Activated T-cell treated with anti-CD3 and anti-CD28 coated beads, Interleukin-2, amount 50 U/mL, for 24 hours (primary cell): ENCODE measurements around the gene ARRB1.
A peak's percentile ranks its signal among the peaks of the same experiment; 100 is the strongest.

Experiments
- DNase-seq: peaks from one replicate; pipeline ENCODE4 v3.0.0-alpha.2; 2020
- H3K27ac Mint-ChIP-seq: 2 replicates; pipeline ENCODE4 v1.8.0; 2020; ENCODE audit warnings: mild to moderate bottlenecking, mixed read lengths
- H3K27me3 Mint-ChIP-seq: 2 replicates; pipeline ENCODE4 v1.8.0; 2020; ENCODE audit warnings: mixed read lengths
- H3K36me3 Mint-ChIP-seq: 2 replicates; pipeline ENCODE4 v1.8.0; 2020; ENCODE audit warnings: low read depth, mixed read lengths
- H3K4me1 Mint-ChIP-seq: 2 replicates; pipeline ENCODE4 v1.8.0; 2020; ENCODE audit warnings: low read depth, mixed read lengths
- H3K4me3 Mint-ChIP-seq: 2 replicates; pipeline ENCODE4 v1.8.0; 2020; ENCODE audit warnings: mild to moderate bottlenecking, moderate library complexity, mixed read lengths
- H3K9me3 Mint-ChIP-seq: 2 replicates; pipeline ENCODE4 v1.8.0; 2020; ENCODE audit warnings: mixed read lengths

Gene ARRB1

DNA sequence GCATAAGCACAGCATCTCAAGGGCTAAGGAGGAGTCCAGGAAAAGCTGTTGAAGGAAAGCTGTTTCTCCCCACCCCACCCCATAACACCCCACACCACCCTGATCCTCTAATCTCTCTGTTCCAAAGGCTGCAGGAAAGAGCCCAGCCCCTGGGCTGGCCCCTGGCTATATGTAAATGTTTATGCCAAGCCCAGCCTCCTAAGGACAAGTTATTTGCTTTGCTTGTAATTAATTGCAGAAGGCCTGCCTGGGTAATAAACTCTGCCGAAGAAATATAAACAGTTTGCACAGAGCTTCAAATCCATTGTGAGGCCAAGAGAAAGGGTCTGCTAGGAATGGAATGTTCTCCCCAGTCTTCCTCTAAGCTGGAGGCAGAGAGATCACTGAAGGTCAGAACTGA, 21.2 kb downstream of the ARRB1 start:
- Mint-ChIP-seq H3K27ac (peak overlapping the region; percentile 37), H3K27me3 (no peaks in the 10 kb centered on the region), H3K4me1 (peaks cover 65% of the 10 kb centered on the region), H3K9me3 (no peaks in the 10 kb centered on the region), H3K36me3 (peaks cover 5% of the 10 kb centered on the region), H3K4me3 (no peak overlapping the region)
- DNase-seq, result no peak

DNA sequence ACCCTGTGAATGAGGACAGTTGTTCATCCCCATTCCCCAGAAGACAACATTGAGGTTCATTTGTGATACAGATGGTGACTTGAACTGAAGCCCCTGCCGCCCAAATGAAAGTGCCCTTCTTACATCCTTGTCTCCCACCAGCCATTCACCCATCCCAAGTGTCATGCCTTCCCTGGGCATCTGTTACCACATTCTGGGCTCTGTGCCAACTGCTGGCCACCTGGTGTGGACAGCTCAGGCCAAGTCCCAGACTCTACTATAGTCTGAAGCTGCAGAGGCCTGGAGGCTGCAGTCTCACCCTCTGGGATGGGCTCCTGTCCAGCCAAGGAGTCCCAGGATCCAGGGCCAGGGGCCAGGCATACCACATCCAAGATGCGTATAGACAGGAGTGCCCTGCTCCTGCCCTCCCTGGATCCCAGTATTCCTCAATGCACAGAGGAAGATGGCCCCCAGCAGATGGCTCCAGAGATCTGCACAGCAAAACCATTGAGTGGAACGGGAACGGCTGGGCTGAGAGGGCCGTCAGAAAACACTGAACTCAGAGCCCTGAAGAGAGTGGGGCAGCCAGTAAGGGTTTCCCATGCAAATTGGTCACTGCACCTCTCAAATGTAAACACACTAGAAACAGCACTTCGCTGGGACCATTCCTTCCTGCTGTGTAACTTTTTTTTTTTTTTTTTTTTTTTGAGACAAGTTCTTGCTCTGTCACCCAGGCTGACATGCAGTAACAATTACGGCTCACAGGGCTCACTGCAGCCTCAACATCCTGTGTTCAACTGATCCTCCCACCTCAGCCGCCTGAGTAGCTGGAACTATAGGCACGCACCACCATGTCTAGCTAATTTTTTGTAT, 22.8 kb downstream of the ARRB1 start:
- peak overlapping the region; percentile 23 for H3K4me3 Mint-ChIP-seq
- H3K4me1 Mint-ChIP-seq, result peaks cover 66% of the 10 kb centered on the region
- no peaks in the 10 kb centered on the region for H3K9me3 Mint-ChIP-seq
- H3K36me3 Mint-ChIP-seq, result peaks cover 5% of the 10 kb centered on the region
- peak overlapping the region; percentile 32 for H3K27ac Mint-ChIP-seq
- H3K27me3 Mint-ChIP-seq, result no peaks in the 10 kb centered on the region
- DNase-seq, result peak; percentile 60

DNA sequence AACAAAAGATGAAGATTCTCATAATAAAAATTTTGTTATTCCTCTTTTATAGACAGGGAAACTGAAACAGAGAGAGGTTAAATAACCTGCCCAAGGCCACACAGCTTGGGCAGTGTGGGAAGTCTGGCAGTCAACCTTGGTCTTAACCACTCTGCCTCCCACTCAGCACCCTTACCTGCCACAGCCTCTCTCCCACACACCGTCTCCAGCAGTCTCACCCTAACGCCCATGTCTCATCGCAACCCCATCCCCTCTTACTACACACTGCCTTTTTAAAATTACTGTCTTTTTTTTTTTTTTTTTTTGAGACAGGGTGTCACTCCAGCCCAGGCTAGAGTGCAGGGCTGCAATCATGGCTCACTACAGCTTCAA, 25.0 kb downstream of the ARRB1 start:
- no peaks in the 10 kb centered on the region for H3K9me3 Mint-ChIP-seq
- H3K27me3 Mint-ChIP-seq, result no peaks in the 10 kb centered on the region
- peak overlapping the region; percentile 48 for H3K4me3 Mint-ChIP-seq
- H3K27ac Mint-ChIP-seq, result peak overlapping the region; percentile 91
- no peak for DNase-seq
- peaks cover 56% of the 10 kb centered on the region for H3K4me1 Mint-ChIP-seq
- H3K36me3 Mint-ChIP-seq, result no peaks in the 10 kb centered on the region

DNA sequence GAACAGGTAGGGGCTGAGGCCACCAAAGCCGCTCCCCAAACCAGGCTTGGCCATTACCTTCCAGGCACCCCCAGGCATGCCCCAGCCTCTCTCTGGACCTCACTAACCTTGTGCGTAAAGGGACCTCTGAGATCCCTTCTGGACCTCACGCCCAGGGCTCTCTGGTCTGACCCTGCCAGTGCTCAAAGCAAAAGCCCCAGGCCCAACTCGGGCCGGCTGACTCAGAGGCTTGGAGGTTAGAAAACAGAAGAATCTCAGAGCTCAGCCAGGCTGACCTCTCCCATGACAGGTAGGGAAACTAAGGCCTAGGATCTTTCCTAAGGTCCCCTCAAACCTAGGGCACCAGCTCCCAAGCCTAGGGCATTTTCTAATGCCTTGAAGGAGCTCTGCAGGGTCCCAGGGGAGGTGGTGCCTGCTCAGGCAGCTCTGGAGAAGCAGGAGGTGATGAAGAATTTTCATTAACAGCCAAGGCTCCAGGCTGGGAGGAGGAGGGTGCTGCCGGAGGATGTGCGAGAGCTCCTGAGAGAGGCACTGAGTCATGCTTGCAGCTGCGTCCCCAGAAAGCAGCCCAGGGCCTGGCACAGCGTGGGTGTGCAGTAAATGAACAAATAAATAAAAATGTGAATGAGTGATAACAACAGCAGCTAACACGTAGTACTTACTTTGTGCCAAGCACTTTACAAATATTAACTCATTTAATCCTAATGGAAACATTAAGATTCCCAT, 25.6 kb downstream of the ARRB1 start:
- H3K4me3 Mint-ChIP-seq, result peak overlapping the region; percentile 48

DNA sequence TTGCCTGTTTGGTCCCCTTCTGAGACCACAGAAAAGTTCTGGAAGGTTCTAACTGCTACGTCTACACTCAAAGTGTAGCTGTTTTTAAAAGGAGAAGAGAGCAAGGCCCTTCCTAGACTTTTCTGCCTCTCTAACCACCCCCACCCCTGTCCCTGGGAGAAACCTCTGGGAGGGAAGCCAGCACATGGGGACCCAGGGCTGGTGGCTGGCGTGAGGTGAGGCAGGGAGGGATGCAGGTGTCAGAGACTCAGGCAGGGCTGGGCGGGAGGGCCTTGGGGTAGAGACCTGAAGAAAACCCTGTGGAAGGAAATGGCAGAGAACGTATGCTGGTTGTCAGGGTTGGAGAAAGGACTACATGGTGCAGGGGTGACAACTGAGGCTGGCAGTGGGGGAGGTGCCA, 26.7 kb downstream of the ARRB1 start:
- Mint-ChIP-seq H3K9me3 (no peaks in the 10 kb centered on the region), H3K36me3 (no peaks in the 10 kb centered on the region), H3K4me1 (peaks cover 45% of the 10 kb centered on the region), H3K27me3 (no peaks in the 10 kb centered on the region), H3K4me3 (no peak overlapping the region), H3K27ac (no peak overlapping the region)
- DNase-seq, result no peak

More for the DNA sequence above, 25.6 kb downstream of the ARRB1 start:
- H3K27ac Mint-ChIP-seq, result peak overlapping the region; percentile 91
- peak; percentile 69 for DNase-seq
- no peaks in the 10 kb centered on the region for H3K27me3 Mint-ChIP-seq
- H3K4me1 Mint-ChIP-seq, result peaks cover 53% of the 10 kb centered on the region
- no peaks in the 10 kb centered on the region for H3K36me3 Mint-ChIP-seq
- H3K9me3 Mint-ChIP-seq, result no peaks in the 10 kb centered on the region

DNA sequence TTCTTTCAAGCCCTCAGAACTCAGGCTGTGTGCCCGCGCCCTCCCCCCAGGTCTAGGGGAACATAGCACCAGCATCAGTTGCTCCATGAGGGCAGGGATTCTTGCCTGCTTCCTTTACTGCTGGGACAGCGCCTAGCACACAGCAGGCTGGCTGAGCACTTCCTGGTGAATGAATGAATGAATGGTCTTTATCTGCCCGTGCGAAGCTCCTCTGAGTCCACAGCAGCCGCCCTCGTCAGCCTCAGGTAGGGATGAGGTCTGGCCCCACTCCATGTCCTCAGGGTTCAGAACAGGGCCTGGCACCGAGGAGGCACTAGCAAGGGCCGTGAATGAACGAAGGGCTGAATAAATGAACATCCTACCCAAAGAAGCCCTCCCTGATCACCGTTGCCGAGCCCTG, 27.3 kb downstream of the ARRB1 start:
- Mint-ChIP-seq H3K4me3 (no peak overlapping the region), H3K27me3 (no peaks in the 10 kb centered on the region), H3K27ac (no peak overlapping the region), H3K9me3 (no peaks in the 10 kb centered on the region), H3K36me3 (no peaks in the 10 kb centered on the region), H3K4me1 (peaks cover 40% of the 10 kb centered on the region)
- DNase-seq, result no peak

DNA sequence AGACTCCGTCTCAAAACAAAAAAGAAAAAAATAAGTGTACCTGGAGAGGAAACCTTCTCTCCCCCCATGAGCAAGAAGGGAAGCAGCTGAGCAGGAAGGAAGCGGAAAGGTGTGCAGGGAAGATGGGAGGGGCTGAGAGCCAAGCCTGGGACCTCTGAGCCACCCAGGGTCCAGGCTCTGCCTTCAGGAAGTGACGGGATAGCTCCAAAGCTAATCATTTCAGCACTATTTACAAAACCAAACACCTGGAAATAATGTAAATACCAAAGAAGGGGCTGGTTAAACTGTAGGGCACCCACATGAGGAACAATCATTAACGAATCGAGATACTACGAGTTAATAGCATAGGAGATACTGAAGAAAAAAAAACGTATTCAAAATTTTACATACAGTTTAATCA, 27.9 kb downstream of the ARRB1 start:
- H3K4me1 Mint-ChIP-seq, result peaks cover 34% of the 10 kb centered on the region
- H3K27ac Mint-ChIP-seq, result no peak overlapping the region
- no peaks in the 10 kb centered on the region for H3K9me3 Mint-ChIP-seq
- no peaks in the 10 kb centered on the region for H3K27me3 Mint-ChIP-seq
- H3K4me3 Mint-ChIP-seq, result no peak overlapping the region
- no peaks in the 10 kb centered on the region for H3K36me3 Mint-ChIP-seq
- no peak for DNase-seq

DNA sequence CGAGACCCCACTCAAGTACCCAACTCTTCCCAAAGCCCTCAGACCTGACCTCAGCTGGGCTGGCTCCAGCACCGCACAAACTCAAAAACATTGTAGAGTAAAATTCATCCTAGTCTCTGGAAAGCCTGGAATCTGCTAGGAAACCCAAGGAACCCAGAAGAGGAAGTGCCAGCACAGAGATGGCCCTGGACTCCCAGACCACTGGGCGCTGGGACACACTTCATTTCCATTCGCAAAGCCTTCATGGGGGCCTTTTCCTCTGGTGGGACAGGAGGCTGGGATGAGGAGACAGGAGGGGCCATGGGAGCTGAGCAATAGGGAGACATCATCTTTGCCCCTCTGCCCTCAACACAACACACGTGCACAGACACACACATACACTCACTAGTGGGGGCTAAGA, 30.8 kb downstream of the ARRB1 start:
- DNase-seq, result no peak
- no peaks in the 10 kb centered on the region for H3K9me3 Mint-ChIP-seq
- peaks cover 15% of the 10 kb centered on the region for H3K4me1 Mint-ChIP-seq
- no peaks in the 10 kb centered on the region for H3K27me3 Mint-ChIP-seq
- H3K4me3 Mint-ChIP-seq, result no peak overlapping the region
- H3K27ac Mint-ChIP-seq, result no peak overlapping the region
- no peaks in the 10 kb centered on the region for H3K36me3 Mint-ChIP-seq

DNA sequence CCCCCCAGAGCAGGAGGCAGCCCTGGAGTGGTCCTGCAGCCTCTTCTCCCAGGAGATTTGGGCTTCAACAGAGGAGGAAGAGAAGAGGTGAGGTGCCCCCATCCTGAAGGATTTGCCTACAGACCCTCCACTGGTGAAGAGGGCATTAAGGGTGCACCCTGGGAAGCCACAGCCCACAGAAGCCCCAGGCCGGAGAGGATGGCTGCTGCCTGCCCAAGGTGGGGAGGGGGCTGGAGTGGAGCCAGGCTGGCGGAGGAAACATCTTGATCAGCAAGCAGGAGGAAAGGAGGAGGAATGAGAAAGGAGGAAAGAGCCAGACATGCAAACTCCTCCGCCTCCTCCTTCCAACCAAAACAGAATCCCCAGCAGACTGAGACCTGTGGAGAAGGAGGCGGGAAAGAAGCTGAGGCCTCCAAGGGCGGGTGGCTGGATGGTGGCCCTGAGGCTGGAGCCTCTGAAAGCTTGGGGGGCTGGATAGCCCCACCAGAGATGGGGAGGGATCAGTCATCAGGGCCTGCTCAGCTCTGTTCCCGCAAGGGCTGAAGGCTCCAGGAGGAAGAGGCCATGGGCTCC, 31.3 kb downstream of the ARRB1 start:
- Mint-ChIP-seq H3K4me3 (no peak overlapping the region), H3K27me3 (no peaks in the 10 kb centered on the region), H3K4me1 (peaks cover 17% of the 10 kb centered on the region), H3K9me3 (no peaks in the 10 kb centered on the region), H3K36me3 (no peaks in the 10 kb centered on the region), H3K27ac (no peak overlapping the region)
- DNase-seq, result no peak

DNA sequence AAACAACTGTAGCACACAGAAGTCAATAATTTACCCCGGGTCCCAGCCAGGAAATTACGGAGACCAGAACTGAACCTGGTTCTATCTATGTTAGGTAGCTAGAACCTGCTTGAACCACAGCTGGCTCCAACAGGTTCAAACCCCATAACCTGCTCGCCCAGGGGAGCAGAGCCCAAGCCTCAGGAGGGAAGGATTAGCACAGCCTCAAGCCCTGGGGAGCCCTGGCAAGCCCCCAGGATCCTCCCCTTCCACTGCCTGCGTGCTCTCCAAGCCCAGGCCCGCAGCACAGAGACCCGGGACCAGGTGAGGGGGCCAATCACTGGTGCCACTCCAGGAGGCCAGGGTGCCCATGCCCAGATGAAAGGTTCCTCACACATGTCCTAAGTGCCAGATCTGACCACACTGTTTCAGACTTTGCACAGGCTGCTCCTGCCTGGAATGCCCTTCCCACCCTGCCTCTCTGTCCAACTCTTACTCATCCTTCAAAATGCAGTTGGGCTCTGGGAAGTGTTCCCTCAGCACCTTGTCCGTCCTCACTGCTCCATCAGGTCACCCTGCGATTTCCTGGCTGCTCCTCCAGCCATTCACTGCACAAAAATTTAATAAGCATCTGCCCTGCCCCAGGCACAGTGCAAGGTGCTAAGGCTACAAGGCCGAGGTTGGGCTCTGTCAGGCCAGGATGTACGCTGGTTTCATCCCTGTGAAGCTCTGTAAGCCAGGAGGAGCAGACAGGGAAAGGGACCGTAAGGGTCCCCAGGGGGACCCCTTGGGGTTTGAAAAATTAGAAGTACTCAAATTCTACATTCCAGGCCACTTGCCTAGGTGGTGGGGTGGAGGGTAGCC, 32.2 kb downstream of the ARRB1 start:
- Mint-ChIP-seq H3K36me3 (no peaks in the 10 kb centered on the region), H3K4me1 (peaks cover 16% of the 10 kb centered on the region), H3K4me3 (no peak overlapping the region), H3K27me3 (no peaks in the 10 kb centered on the region), H3K9me3 (no peaks in the 10 kb centered on the region), H3K27ac (no peak overlapping the region)
- no peak for DNase-seq

DNA sequence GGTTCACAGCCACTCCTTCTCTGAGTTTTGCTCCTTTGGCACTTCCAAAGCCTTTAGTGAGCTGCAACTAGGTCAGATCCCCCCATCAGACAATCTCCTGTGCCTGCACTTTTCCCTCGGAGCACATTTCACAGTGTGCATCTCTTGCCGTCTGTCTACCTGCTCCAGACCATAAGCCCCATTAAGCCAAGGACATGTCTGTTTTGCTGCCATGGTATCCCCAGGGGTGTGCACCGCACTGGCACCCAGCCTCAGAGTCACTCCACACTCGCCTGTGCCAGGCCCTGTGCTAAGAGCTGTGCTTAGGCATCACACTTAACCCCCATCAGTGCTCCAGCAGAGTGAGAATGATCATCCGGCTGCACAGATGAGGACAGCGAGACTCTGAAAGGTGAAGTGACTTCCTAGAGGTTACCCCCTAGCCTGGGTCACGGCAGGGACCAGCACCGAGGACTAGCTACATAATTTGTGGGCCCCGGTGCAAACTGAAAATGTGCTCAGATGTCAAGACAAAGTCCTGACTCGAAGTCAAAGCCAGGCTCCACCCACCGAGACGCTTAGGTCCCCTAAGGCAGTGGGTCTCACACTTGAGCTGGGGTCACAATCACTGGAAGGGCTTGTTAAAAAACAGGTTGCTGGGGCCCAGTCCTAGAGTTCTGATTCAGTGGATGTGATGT, 33.9 kb downstream of the ARRB1 start:
- no peak overlapping the region for H3K27ac Mint-ChIP-seq
- H3K27me3 Mint-ChIP-seq, result no peaks in the 10 kb centered on the region
- H3K4me1 Mint-ChIP-seq, result peaks cover 3% of the 10 kb centered on the region
- no peak for DNase-seq
- H3K36me3 Mint-ChIP-seq, result no peaks in the 10 kb centered on the region
- no peaks in the 10 kb centered on the region for H3K9me3 Mint-ChIP-seq
- no peak overlapping the region for H3K4me3 Mint-ChIP-seq

DNA sequence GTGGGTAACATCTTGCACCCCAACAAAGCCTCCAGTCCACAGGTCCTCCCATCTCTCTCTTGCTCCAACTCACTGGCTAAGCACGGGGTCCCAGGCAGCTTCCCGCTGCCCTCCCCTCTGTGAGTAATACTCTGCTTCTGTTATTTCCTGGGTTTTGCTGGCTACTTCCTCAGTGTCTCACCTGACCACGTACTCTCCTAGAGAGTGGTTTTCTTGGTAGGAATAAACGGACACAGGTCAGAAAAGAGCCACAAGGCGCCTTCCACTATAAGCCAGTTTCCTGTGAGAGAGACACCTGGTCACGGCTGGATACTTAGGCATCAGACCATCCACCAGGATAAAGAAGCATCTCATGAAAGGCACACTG, 36.0 kb downstream of the ARRB1 start:
- Mint-ChIP-seq H3K4me3 (no peak overlapping the region), H3K36me3 (no peaks in the 10 kb centered on the region), H3K27ac (no peak overlapping the region), H3K4me1 (peaks cover 3% of the 10 kb centered on the region), H3K9me3 (no peaks in the 10 kb centered on the region), H3K27me3 (no peaks in the 10 kb centered on the region)
- no peak for DNase-seq

DNA sequence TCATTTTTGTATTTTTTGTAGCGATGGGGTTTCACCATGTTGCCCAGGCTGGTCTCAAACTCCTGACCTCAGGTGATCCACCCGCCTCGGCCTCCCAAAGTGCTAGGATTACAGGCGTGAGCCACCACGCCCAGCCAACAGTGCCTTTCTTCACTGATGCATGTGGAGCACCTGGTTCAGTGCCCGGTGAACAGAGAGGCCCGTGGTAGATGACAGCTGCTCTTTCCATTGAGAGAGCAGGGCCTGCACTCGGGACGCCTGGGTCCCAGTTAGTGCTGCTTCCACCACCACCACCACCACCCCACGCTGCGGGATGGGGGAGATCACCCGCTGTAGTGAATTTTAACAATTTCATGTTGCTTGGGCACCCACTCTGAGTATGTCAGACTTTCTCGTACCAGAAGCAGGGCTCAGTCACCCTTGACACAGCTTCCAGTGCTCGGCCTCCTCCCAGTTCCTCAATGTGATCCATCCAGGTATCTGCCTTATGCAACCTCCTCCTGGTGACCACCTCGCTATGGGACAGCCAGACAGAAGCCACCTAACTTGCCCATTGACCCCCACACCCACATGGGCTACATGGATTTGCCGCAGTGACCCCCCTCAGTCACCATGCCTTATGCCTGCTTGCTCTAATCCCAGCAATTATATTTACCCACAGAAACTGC, 36.6 kb downstream of the ARRB1 start:
- H3K4me1 Mint-ChIP-seq, result peaks cover 3% of the 10 kb centered on the region
- H3K9me3 Mint-ChIP-seq, result no peaks in the 10 kb centered on the region
- DNase-seq, result no peak
- no peak overlapping the region for H3K27ac Mint-ChIP-seq
- no peaks in the 10 kb centered on the region for H3K27me3 Mint-ChIP-seq
- no peaks in the 10 kb centered on the region for H3K36me3 Mint-ChIP-seq
- H3K4me3 Mint-ChIP-seq, result no peak overlapping the region
